ENCODE results near the gene AGFG2. TPM values are rescaled to one million over a fixed set of nuclear protein-coding genes. Genes with fewer than 3 reads are reported as not detected.

The AGFG2 gene
- total and polyA plus RNA-seq, 2 of the 13 experiments (the other 11 are each of a cell fraction or from before 2014, with no cell fraction given) = 125 to 132 TPM

GRCh38 chr7:100546129-100546925 lies 7.3 kb downstream of the AGFG2 start (continued):
- TF ChIP-seq ZBTB44 (CRISPR knock-in tag; IDR thresholded peaks at IDR 0.05) (no peak), ZNF776 (CRISPR knock-in tag; IDR thresholded peaks at IDR 0.05) (no peak), ZFP36L2 (CRISPR knock-in tag; IDR thresholded peaks at IDR 0.05) (no peak), NFE2L2 (IDR thresholded peaks at IDR 0.05; ENCODE audit: low read length) (no peak), ZMAT3 (CRISPR knock-in tag; conservative IDR thresholded peaks at IDR 0.05) (no peak; the same call in 1 of the 2 replicates), AHR (CRISPR knock-in tag; IDR thresholded peaks at IDR 0.05) (no peak), ZNF530 (CRISPR knock-in tag; IDR thresholded peaks at IDR 0.05; ENCODE audit: low read depth) (no peak), DMTF1 (CRISPR knock-in tag; IDR thresholded peaks at IDR 0.05) (no peak), ATM (IDR thresholded peaks at IDR 0.05; ENCODE audit: borderline replicate concordance) (no peak), ISX (CRISPR knock-in tag; conservative IDR thresholded peaks at IDR 0.05) (no peak), KLF12 (CRISPR knock-in tag; IDR thresholded peaks at IDR 0.05; ENCODE audit: borderline replicate concordance) (no peak), DZIP1 (CRISPR knock-in tag; IDR thresholded peaks at IDR 0.05) (no peak), CREB3 (CRISPR knock-in tag; IDR thresholded peaks at IDR 0.05) (no peak), KMT2B (CRISPR knock-in tag; IDR thresholded peaks at IDR 0.05) (no peak), AGO2 (optimal IDR thresholded peaks at IDR 0.05; ENCODE audit: low read depth, low read length) (no peak), FUBP1 (CRISPR knock-in tag; IDR thresholded peaks at IDR 0.05; ENCODE audit: borderline replicate concordance) (no peak), ZKSCAN8 (CRISPR knock-in tag; IDR thresholded peaks at IDR 0.05; ENCODE audit: borderline replicate concordance) (peak; percentile 74; the same call in 1 of the 2 replicates), DNMT1 (CRISPR knock-in tag; IDR thresholded peaks at IDR 0.05) (no peak), HDAC6 (IDR thresholded peaks at IDR 0.05; ENCODE audit: low read depth, low read length) (no peak), ZNF3 (CRISPR knock-in tag; IDR thresholded peaks at IDR 0.05) (no peak), ZNF724P (CRISPR knock-in tag; IDR thresholded peaks at IDR 0.05; ENCODE audit: borderline replicate concordance) (no peak)
